HG02571 (cell line): ENCODE results near the gene PCED1B.

Source experiments
- ATAC-seq: cut with Tn5 transposase; IDR thresholded peaks from one replicate; pipeline ENCODE4 v1.9.1; 2021; ENCODE audit warnings: mild to moderate bottlenecking, moderate library complexity; ENCODE audit not compliant: unreplicated experiment

Gene PCED1B

DNA sequence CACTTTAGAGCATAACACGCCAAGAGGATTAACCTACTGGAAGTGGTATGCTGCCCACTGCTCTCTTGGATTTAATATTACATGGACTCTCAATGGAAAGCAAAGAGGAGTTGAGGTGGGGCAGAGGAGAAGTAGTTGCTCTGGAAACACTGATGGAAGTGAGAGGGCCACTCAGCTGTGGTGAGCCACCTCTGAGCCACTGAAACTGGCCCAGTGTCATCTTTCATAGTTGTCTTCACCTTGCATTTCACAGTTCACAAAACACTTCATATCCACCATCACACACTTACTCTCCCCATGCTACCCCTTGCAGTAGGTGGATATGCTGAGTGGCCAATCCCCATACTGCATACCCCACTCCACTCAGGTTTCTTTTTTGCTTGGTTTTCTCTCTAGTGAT is 12.2 kb upstream of the PCED1B start:
- no peak for ATAC-seq

- ATAC-seq, result no peak
Measured at GRCh38 chr12:47067771-47068431, 11.5 kb upstream of the PCED1B start.

- ATAC-seq, result no peak
Measured at GRCh38 chr12:47068539-47068938, 10.9 kb upstream of the PCED1B start.

GRCh38 chr12:47070310-47070709 is 9.1 kb upstream of the PCED1B start:
- ATAC-seq, result no peak

DNA sequence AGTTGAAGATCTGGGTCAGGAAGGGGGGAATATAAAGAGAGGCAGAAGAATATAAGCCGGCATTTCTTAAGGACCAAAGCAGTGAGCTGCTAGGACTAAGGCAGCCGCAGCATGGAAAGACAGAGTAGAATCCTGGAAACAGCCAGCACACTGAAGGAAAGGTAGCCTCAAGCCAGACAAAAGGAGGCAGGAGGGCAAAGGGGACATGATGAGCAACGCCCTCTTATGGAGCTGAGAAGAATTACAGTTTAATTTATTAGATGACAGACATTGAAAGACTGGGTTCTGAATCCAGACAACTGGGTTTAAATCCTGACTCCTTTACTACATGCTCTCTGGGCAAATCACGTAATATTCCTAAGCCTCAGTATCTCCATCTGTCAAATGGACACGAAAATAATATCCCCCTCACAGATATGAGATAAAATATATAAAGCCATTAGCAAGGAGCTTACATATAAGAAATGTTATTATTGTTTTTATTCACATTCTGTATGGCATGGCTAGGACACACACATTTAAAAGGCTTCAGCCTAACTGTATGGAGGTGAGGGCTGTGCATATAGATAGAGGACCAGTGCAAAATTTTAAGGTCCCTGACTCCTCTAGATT is 8.1 kb upstream of the PCED1B start:
- no peak for ATAC-seq

GRCh38 chr12:47073951-47074350 is 5.5 kb upstream of the PCED1B start:
- no peak for ATAC-seq

DNA sequence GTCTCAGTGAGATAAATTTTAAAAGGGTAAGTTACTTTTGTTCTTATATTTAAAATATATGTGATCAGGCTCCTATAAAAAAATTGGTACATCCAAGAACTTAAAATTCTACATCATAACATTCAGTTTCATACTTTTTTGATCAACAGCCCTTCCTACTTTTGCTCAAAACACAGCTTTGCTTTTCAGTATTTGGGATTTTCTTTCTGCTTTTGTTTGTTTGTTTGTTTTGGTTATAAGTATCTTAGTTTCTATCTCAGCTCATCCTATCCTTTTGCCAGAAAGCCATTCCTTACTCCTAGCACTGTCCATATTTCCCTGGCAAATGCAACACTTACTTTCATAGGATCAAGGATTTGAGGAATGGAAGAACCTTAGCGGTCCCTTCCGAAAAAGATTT is 4.7 kb upstream of the PCED1B start:
- no peak for ATAC-seq

- ATAC-seq, result no peak
Measured at GRCh38 chr12:47075192-47076084, 4.0 kb upstream of the PCED1B start.

DNA sequence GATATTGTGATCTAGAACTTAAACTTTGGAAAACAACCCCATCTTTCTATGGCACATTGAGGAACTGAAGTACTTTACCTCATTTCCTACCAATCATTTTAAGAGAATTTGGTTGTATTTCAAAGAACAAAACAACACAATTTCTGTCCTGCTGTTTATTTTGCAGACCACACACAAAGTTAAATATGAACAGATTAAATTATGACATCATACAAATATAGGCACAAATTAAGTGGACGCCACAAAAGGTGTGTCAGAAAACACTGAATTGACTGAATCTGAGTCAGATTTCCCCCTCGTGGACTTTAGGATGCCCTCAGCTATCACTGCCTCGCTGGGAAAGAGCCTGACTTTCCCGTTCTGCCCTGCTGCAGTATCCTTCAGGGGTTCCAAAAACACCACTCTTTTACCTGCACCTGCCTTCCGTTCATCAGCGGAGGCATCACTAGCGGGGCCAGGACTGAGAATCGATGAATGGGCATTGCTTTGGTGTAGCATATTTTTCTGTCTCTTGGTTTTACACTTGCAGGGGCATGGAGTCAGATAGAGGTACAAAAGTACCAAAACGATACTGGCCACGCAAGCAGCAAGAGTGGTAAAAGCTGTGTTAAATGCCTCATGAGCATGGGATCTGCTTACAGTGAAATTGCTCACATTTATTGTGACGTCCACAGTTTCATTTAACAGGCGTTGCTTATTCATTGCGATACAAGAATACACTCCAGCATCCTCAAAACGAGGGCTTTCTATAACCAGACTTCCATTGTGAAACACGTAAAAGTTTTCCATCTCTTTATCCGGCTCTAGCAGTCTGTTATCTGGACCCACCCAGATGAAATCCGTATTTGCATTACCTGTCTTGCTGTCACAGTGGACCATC is 2.0 kb upstream of the PCED1B start:
- ATAC-seq, result no peak

GRCh38 chr12:47078086-47078395 is 1.4 kb upstream of the PCED1B start:
- no peak for ATAC-seq

GRCh38 chr12:47078733-47079467 is 521 bp upstream of the PCED1B start:
- ATAC-seq, result no peak

- ATAC-seq, result peak; percentile 26
Measured at GRCh38 chr12:47079981-47080724, 732 bp downstream of the PCED1B start.

GRCh38 chr12:47080725-47081502 is 1.5 kb downstream of the PCED1B start:
- ATAC-seq, result no peak

DNA sequence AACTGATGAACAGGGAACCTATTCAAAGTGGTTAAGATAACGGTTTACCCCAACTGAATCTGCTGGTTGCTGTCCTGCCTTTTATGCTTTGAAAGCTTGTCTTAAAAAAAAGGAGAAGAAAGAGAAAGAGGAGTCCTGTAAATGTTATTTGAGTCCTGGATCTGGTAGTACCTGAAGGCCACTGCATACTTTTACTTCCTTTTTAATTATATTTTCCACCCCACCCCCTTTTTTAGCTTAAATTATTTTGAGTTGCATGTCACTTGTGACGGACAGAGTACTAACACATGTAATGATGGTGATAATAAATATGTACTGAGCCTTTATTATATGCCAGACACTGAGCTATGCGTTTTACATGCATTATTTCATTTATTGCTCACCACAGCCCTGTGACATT is 2.9 kb downstream of the PCED1B start:
- no peak for ATAC-seq

DNA sequence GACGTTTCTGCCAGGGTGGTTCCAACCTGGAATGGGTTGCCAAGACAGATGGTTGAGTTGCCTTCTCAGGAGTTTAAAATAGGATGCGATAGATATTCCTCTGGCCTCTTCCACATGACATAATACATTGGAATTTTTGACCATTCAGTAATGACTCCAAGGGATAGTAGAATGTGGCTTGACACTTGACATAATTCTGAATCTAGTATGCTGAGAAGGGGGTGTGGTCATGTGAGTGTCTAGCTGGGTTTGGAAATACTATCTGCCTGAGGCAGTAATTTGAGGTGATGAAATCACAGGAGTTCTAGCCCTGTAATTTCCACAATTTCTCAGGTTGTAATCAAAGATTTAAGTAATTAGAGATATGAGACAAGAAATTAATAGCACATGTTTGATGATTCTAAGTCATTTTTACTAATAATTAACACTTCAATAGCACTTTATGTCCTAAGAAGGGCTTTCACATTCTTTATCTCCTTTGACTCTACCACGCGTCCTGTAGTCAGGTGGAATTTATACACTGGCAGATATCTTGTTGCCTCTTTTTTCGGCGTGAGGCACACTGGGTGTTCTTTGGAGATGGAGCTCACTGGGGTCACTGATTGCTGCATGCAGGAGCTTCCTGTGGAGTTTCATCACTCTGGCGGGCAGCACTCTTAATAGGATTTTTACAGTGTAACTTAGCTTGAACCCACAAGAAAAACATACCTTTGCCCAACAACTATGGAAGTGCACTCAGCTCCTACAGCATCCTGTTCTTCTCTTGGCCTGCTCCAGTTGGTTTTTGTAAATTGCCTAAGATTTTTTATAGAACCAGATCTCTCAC is 3.6 kb downstream of the PCED1B start:
- ATAC-seq, result no peak

DNA sequence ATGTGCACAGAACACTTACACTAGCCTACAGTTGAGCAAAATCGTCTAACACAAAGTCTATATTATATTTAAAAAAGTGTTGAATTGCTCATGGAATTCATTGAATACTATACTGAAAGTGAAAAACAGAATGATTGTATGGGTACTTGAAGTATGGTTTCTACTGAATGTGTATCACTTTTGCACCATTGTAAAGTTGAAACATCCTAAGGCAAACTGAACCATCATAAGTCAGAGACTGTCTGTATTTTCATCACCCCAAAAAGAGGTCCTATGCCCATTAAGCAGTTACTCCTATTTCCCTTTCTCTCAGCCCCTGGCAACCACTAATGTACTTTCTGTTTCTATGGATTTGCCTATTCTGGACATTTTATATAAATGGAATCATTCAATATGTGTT is 4.8 kb downstream of the PCED1B start:
- no peak for ATAC-seq

- ATAC-seq, result no peak
Measured at GRCh38 chr12:47085815-47086252, 6.4 kb downstream of the PCED1B start.

DNA sequence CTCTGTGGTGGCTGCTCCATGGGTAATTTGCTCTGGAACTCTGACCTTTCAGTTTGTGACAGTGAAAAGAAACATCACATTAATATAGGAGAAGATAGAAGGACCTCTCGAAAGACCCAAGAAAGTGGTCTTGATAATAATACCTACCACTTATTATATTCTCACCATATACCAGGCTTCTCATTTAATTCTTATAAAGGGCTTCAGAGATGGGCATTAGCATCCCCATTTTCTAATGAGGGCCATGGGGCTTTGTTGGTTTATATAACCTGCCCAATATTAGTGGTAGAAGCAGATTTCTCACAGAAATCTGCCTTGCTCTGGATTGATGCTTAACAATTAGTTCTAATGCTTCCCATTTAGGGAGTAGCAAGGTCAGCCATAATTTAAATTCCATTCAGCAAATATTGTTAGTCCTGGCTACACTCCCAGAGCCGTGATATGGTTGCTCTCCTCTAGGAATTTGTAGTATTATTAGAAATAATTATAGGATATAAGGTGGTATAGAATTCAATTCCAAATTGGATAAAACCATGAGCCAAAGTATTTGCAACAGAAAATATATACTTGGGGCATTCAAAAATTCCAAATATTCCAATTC is 7.8 kb downstream of the PCED1B start:
- no peak for ATAC-seq
